ENCODE results near the gene PAK6. TPM values are rescaled to one million over a fixed set of nuclear protein-coding genes. Genes with fewer than 3 reads are reported as not detected.

PAK6 gene
- polyA plus RNA-seq, 1 donor (not counting 4 experiments of a cell fraction or from before 2014, with no cell fraction given) = 11.5 TPM

GRCh38 chr15:40310993-40311392, 72.1 kb downstream of the PAK6 start:
- dilution Hi-C loops (cut with MboI; ENCODE audit: extremely low pct_ligation_motif_present, low sequenced_read_pairs) = no loop called here

DNA sequence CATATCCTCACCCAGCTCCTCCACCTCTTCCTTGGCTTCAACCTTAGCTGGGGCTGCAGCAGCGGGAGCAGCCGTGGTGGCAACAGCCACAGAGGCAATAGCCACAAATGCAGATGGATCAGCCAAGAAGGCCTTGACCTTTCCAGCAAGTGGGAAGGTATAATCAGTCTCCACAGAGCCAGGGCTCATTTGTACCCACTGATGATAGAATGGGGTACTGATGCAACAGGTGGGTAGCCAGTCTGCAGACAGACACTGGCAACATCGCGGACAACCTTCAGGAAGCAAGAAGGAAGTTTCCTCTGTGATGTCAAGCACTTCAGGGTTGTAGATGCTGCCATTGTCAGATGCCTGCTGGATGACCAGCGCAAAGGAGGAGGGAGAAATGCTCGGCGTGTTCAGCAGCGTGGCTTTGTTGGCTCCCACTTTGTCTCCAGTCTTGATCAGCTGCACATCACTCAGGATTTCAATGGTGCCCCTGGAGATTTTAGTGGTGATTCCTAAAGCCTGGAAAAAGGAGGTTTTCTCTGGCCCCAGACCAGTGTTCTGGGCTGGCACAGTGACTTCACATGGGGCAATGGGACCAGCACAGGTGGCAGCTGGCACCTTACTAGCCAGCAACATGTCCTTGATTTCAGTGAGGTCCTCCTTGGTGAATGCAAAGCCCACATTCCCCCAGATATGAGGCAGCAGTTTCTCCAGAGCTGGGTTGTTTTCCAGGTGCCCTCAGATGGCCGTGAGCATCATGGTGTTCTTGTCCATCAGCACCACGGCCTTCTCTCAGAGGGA, 73.7 kb downstream of the PAK6 start:
- Histone ChIP-seq H3K9ac (ENCODE audit: control insufficient read depth, extremely low read depth, insufficient read depth, low read length) (no peak overlapping the region), H3K36me3 (ENCODE audit: control insufficient read depth in 2 of 2, extremely low read depth in 1 of 2, insufficient read depth in 2 of 2, low read length in 2 of 2) (no peaks in the 10 kb centered on the region), H3K9me3 (ENCODE audit: control insufficient read depth, low read depth, low read length) (no peaks in the 10 kb centered on the region), H3K27ac (ENCODE audit: control insufficient read depth, insufficient read depth, low read length) (no peak overlapping the region), H3K9me1 (ENCODE audit: control insufficient read depth, extremely low read depth, insufficient read depth, low read length) (no peaks in the 10 kb centered on the region), H3K4me3 (ENCODE audit: control insufficient read depth in 2 of 3, extremely low read depth in 1 of 3, insufficient read depth in 2 of 3, low read depth in 1 of 3, low read length in 3 of 3) (no peak overlapping the region), H2AFZ (ENCODE audit: control insufficient read depth, low read length) (no peak overlapping the region), H3K27me3 (ENCODE audit: control insufficient read depth, extremely low read depth, insufficient read depth, low read length) (peaks cover 12% of the 10 kb centered on the region), H4K20me1 (ENCODE audit: control insufficient read depth, extremely low read depth, insufficient read depth, low read length) (no peaks in the 10 kb centered on the region), H3K4me2 (ENCODE audit: control insufficient read depth, extremely low read depth, insufficient read depth, low read depth, low read length) (no peak overlapping the region), H3K4me1 (ENCODE audit: control insufficient read depth, extremely low read depth, insufficient read depth, low read length) (peaks cover 20% of the 10 kb centered on the region), H3K79me2 (ENCODE audit: control insufficient read depth, insufficient read depth, low read length) (no peaks in the 10 kb centered on the region)
- TF ChIP-seq, protein P1, sequence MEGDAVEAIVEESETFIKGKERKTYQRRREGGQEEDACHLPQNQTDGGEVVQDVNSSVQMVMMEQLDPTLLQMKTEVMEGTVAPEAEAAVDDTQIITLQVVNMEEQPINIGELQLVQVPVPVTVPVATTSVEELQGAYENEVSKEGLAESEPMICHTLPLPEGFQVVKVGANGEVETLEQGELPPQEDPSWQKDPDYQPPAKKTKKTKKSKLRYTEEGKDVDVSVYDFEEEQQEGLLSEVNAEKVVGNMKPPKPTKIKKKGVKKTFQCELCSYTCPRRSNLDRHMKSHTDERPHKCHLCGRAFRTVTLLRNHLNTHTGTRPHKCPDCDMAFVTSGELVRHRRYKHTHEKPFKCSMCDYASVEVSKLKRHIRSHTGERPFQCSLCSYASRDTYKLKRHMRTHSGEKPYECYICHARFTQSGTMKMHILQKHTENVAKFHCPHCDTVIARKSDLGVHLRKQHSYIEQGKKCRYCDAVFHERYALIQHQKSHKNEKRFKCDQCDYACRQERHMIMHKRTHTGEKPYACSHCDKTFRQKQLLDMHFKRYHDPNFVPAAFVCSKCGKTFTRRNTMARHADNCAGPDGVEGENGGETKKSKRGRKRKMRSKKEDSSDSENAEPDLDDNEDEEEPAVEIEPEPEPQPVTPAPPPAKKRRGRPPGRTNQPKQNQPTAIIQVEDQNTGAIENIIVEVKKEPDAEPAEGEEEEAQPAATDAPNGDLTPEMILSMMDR (optimal IDR thresholded peaks at IDR 0.05 in 1 of 3, IDR thresholded peaks at IDR 0.05 in 1 of 3, conservative IDR thresholded peaks at IDR 0.05 in 1 of 3; ENCODE audit: extremely low read depth in 1 of 3, insufficient read depth in 2 of 3, low read length in 3 of 3) = no peak
- TF ChIP-seq EZH2 (IDR thresholded peaks at IDR 0.05; ENCODE audit: low read length) = no peak
- FAIRE-seq (no peak), DNase-seq (ENCODE audit: low read depth, low spot score) (no peak)
- dilution Hi-C loops (cut with MboI; ENCODE audit: extremely low pct_ligation_motif_present, low sequenced_read_pairs) = no loop called here

More at GRCh38 chr15:40310993-40311392, 72.1 kb downstream of the PAK6 start:
- peaks cover 21% of the 10 kb centered on the region for H3K27me3 ChIP-seq (ENCODE audit: control insufficient read depth, extremely low read depth, insufficient read depth, low read length)
- DNase-seq (ENCODE audit: low read depth, low spot score) (no peak), FAIRE-seq (no peak)
- no peaks in the 10 kb centered on the region for H3K9me3 ChIP-seq (ENCODE audit: control insufficient read depth, low read depth, low read length)
- H3K36me3 ChIP-seq (ENCODE audit: control insufficient read depth in 2 of 2, extremely low read depth in 1 of 2, insufficient read depth in 2 of 2, low read length in 2 of 2) = no peaks in the 10 kb centered on the region
- H3K4me2 ChIP-seq (ENCODE audit: control insufficient read depth, extremely low read depth, insufficient read depth, low read depth, low read length) = no peak overlapping the region
- no peaks in the 10 kb centered on the region for H3K9me1 ChIP-seq (ENCODE audit: control insufficient read depth, extremely low read depth, insufficient read depth, low read length)
- TF ChIP-seq, protein P1 (optimal IDR thresholded peaks at IDR 0.05 in 1 of 3, IDR thresholded peaks at IDR 0.05 in 1 of 3, conservative IDR thresholded peaks at IDR 0.05 in 1 of 3; ENCODE audit: extremely low read depth in 1 of 3, insufficient read depth in 2 of 3, low read length in 3 of 3) = no peak
- no peak for TF ChIP-seq EZH2 (IDR thresholded peaks at IDR 0.05; ENCODE audit: low read length)
- no peak overlapping the region for H3K9ac ChIP-seq (ENCODE audit: control insufficient read depth, extremely low read depth, insufficient read depth, low read length)
- H3K27ac ChIP-seq (ENCODE audit: control insufficient read depth, insufficient read depth, low read length) = no peak overlapping the region
- H3K4me3 ChIP-seq (ENCODE audit: control insufficient read depth in 2 of 3, extremely low read depth in 1 of 3, insufficient read depth in 2 of 3, low read depth in 1 of 3, low read length in 3 of 3) = no peak overlapping the region
- H3K79me2 ChIP-seq (ENCODE audit: control insufficient read depth, insufficient read depth, low read length) = no peaks in the 10 kb centered on the region
- H2AFZ ChIP-seq (ENCODE audit: control insufficient read depth, low read length) = no peak overlapping the region
- peaks cover 4% of the 10 kb centered on the region for H4K20me1 ChIP-seq (ENCODE audit: control insufficient read depth, extremely low read depth, insufficient read depth, low read length)
- peaks cover 20% of the 10 kb centered on the region for H3K4me1 ChIP-seq (ENCODE audit: control insufficient read depth, extremely low read depth, insufficient read depth, low read length)

Data from keratinocyte (primary cell).